Skeletal muscle satellite cell (primary cell): Measurements from ENCODE around the gene MAML2.
A peak's percentile ranks its signal among the peaks of the same experiment; 100 is the strongest.

Experiments used
- H3K27me3 ChIP-seq: 2 replicates; pipeline ENCODE4 v1.7.0; 2013; ENCODE audit warnings: low read length; ENCODE audit not compliant: control insufficient read depth, insufficient read depth
- H3K36me3 ChIP-seq: 2 replicates; pipeline ENCODE4 v1.7.0; 2013; ENCODE audit warnings: mild to moderate bottlenecking, control low read depth, low read length; ENCODE audit not compliant: insufficient read depth
- H3K4me1 ChIP-seq: 2 replicates; pipeline ENCODE4 v1.7.0; 2013; ENCODE audit warnings: low read length; ENCODE audit not compliant: control insufficient read depth, insufficient read depth
- H3K4me2 ChIP-seq: 2 replicates; pipeline ENCODE4 v1.7.0; 2013; ENCODE audit warnings: mild to moderate bottlenecking, low read length
- H3K4me3 ChIP-seq: 2 replicates; pipeline ENCODE4 v1.7.0; 2013; ENCODE audit warnings: low read length
- H3K9ac ChIP-seq: 2 replicates; pipeline ENCODE4 v1.7.0; 2013; ENCODE audit warnings: mild to moderate bottlenecking, low read depth, low read length, moderate library complexity
- H3K9me3 ChIP-seq: replicated peaks from 2 replicates; pipeline ENCODE4 v1.7.0; 2013; ENCODE audit warnings: mild to moderate bottlenecking, control low read depth, low read length

MAML2 gene

GRCh38 chr11:96324912-96325311 lies 18.1 kb downstream of the MAML2 start:
- Histone ChIP-seq H3K4me1 (peaks cover 84% of the 10 kb centered on the region), H3K4me3 (peak overlapping the region; percentile 43), H3K9me3 (no peaks in the 10 kb centered on the region), H3K4me2 (peak overlapping the region; percentile 84), H3K36me3 (peaks cover 14% of the 10 kb centered on the region), H3K9ac (peak overlapping the region; percentile 81), H3K27me3 (no peaks in the 10 kb centered on the region)

GRCh38 chr11:96323642-96323985 lies 19.4 kb downstream of the MAML2 start:
- Histone ChIP-seq H3K9ac (no peak overlapping the region), H3K36me3 (peaks cover 14% of the 10 kb centered on the region), H3K4me1 (peaks cover 79% of the 10 kb centered on the region), H3K4me2 (no peak overlapping the region), H3K27me3 (no peaks in the 10 kb centered on the region), H3K4me3 (no peak overlapping the region), H3K9me3 (no peaks in the 10 kb centered on the region)

- no peak overlapping the region for H3K4me2 ChIP-seq
- no peaks in the 10 kb centered on the region for H3K9me3 ChIP-seq
- H3K36me3 ChIP-seq, result peaks cover 14% of the 10 kb centered on the region
- H3K4me1 ChIP-seq, result peaks cover 79% of the 10 kb centered on the region
- H3K9ac ChIP-seq, result no peak overlapping the region
- no peaks in the 10 kb centered on the region for H3K27me3 ChIP-seq
- no peak overlapping the region for H3K4me3 ChIP-seq
Observed at GRCh38 chr11:96322775-96323641, 20.0 kb downstream of the MAML2 start.

GRCh38 chr11:96321091-96321490 lies 21.9 kb downstream of the MAML2 start:
- H3K9me3 ChIP-seq, result no peaks in the 10 kb centered on the region
- no peaks in the 10 kb centered on the region for H3K27me3 ChIP-seq
- no peak overlapping the region for H3K4me3 ChIP-seq
- H3K36me3 ChIP-seq, result peaks cover 30% of the 10 kb centered on the region
- H3K9ac ChIP-seq, result no peak overlapping the region
- peaks cover 78% of the 10 kb centered on the region for H3K4me1 ChIP-seq
- no peak overlapping the region for H3K4me2 ChIP-seq

- Histone ChIP-seq H3K9ac (no peak overlapping the region), H3K27me3 (no peaks in the 10 kb centered on the region), H3K9me3 (no peaks in the 10 kb centered on the region), H3K4me2 (no peak overlapping the region), H3K36me3 (peaks cover 31% of the 10 kb centered on the region), H3K4me1 (peaks cover 78% of the 10 kb centered on the region), H3K4me3 (no peak overlapping the region)
Observed at GRCh38 chr11:96319898-96320656, 22.9 kb downstream of the MAML2 start.

GRCh38 chr11:96318850-96319249 lies 24.1 kb downstream of the MAML2 start:
- no peaks in the 10 kb centered on the region for H3K27me3 ChIP-seq
- H3K4me1 ChIP-seq, result peaks cover 79% of the 10 kb centered on the region
- peaks cover 30% of the 10 kb centered on the region for H3K36me3 ChIP-seq

GRCh38 chr11:96318399-96318798 lies 24.6 kb downstream of the MAML2 start:
- H3K4me2 ChIP-seq, result no peak overlapping the region
- H3K9ac ChIP-seq, result no peak overlapping the region
- peaks cover 26% of the 10 kb centered on the region for H3K36me3 ChIP-seq
- H3K4me1 ChIP-seq, result peaks cover 79% of the 10 kb centered on the region
- no peak overlapping the region for H3K4me3 ChIP-seq
- no peaks in the 10 kb centered on the region for H3K9me3 ChIP-seq
- H3K27me3 ChIP-seq, result no peaks in the 10 kb centered on the region

More at GRCh38 chr11:96318850-96319249, 24.1 kb downstream of the MAML2 start:
- no peak overlapping the region for H3K9ac ChIP-seq
- H3K4me2 ChIP-seq, result no peak overlapping the region
- H3K4me3 ChIP-seq, result no peak overlapping the region
- no peaks in the 10 kb centered on the region for H3K9me3 ChIP-seq

- H3K4me3 ChIP-seq, result no peak overlapping the region
- H3K4me2 ChIP-seq, result no peak overlapping the region
Observed at GRCh38 chr11:96317985-96318384, 25.0 kb downstream of the MAML2 start.

GRCh38 chr11:96317571-96317970 lies 25.4 kb downstream of the MAML2 start:
- Histone ChIP-seq H3K4me1 (peaks cover 84% of the 10 kb centered on the region), H3K9me3 (no peaks in the 10 kb centered on the region), H3K36me3 (peaks cover 18% of the 10 kb centered on the region)

More at GRCh38 chr11:96317985-96318384, 25.0 kb downstream of the MAML2 start:
- Histone ChIP-seq H3K36me3 (peaks cover 22% of the 10 kb centered on the region), H3K27me3 (no peaks in the 10 kb centered on the region), H3K9ac (no peak overlapping the region), H3K9me3 (no peaks in the 10 kb centered on the region), H3K4me1 (peaks cover 80% of the 10 kb centered on the region)

GRCh38 chr11:96316869-96317268 lies 26.1 kb downstream of the MAML2 start:
- H3K9ac ChIP-seq, result no peak overlapping the region
- no peak overlapping the region for H3K4me2 ChIP-seq
- H3K36me3 ChIP-seq, result peaks cover 17% of the 10 kb centered on the region
- no peak overlapping the region for H3K4me3 ChIP-seq
- no peaks in the 10 kb centered on the region for H3K9me3 ChIP-seq
- no peaks in the 10 kb centered on the region for H3K27me3 ChIP-seq
- H3K4me1 ChIP-seq, result peaks cover 87% of the 10 kb centered on the region

More at GRCh38 chr11:96317571-96317970, 25.4 kb downstream of the MAML2 start:
- Histone ChIP-seq H3K4me2 (no peak overlapping the region), H3K27me3 (no peaks in the 10 kb centered on the region), H3K9ac (no peak overlapping the region), H3K4me3 (no peak overlapping the region)

GRCh38 chr11:96315476-96315875 lies 27.5 kb downstream of the MAML2 start:
- Histone ChIP-seq H3K4me3 (no peak overlapping the region), H3K36me3 (peaks cover 17% of the 10 kb centered on the region), H3K4me2 (no peak overlapping the region), H3K4me1 (peaks cover 90% of the 10 kb centered on the region), H3K9ac (no peak overlapping the region), H3K9me3 (no peaks in the 10 kb centered on the region), H3K27me3 (no peaks in the 10 kb centered on the region)
